ENCODE data around the gene DIS3.
"Not testable (repeated sequence)": the region's sequence is repeated elsewhere in the genome, so short reads cannot be mapped to it uniquely, and the experiment has no call there.

DIS3 gene

DNA sequence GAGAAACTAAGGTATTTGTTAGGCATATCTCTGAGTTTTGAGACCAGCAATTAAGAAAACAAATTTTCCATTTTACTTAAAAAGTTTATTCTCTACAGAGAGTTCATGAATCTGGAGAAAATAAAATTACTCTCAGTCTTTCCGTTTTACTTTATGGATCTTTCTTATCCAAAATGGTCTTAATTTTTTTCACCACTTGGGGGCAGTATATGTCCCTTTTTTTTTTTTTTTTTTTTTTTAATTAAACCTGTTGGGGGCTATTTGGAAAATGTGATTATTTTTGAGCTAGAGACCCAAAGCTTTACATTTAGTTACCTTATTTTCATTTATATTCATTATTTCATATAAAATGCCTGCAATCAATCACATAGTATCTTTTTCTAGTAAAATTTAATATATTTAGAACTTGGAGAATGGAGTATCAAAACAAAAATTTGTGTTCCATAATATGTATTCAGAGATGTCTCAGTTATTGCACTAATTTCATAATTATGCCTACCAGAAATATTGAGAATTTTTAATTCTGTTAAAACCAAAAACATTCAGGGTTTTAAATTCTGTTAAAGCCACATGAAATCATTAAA is 27.3 kb upstream of the DIS3 start:
- TF ChIP-seq, protein P1, sequence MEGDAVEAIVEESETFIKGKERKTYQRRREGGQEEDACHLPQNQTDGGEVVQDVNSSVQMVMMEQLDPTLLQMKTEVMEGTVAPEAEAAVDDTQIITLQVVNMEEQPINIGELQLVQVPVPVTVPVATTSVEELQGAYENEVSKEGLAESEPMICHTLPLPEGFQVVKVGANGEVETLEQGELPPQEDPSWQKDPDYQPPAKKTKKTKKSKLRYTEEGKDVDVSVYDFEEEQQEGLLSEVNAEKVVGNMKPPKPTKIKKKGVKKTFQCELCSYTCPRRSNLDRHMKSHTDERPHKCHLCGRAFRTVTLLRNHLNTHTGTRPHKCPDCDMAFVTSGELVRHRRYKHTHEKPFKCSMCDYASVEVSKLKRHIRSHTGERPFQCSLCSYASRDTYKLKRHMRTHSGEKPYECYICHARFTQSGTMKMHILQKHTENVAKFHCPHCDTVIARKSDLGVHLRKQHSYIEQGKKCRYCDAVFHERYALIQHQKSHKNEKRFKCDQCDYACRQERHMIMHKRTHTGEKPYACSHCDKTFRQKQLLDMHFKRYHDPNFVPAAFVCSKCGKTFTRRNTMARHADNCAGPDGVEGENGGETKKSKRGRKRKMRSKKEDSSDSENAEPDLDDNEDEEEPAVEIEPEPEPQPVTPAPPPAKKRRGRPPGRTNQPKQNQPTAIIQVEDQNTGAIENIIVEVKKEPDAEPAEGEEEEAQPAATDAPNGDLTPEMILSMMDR (IDR thresholded peaks at IDR 0.05; ENCODE audit: insufficient read depth, low read length, poor library complexity, severe bottlenecking), result no peak
- Histone ChIP-seq H3K36me3 (ENCODE audit: control insufficient read depth, insufficient read depth, low read length) (no peaks in the 10 kb centered on the region), H3K27me3 (replicated peaks; ENCODE audit: control insufficient read depth, insufficient read depth, low read length) (no peaks in the 10 kb centered on the region), H3K4me3 (replicated peaks; ENCODE audit: low read depth, low read length) (no peak overlapping the region)
- DNase-seq (ENCODE audit: extremely low read depth, insufficient read length), result no peak

DNA sequence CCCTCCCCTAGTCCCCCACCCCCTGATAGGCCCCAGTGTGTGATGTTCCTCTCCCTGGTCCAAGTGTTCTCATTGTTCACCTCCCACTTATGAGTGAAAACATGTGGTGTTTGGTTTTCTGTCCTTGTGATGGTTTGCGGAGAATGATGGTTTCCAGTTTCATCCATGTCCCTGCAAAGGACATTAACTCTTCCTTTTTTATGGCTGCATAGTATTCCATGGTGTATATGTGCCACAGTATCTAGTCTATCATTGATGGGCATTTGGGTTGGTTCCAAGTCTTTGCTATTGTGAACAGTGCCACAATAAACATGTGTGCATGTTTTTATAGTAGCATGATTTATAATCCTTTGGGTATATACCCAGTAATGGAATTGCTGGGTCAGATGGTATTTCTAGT is 24.8 kb upstream of the DIS3 start:
- not testable (repeated sequence) for H3K36me3 ChIP-seq (ENCODE audit: control insufficient read depth, insufficient read depth, low read length); DNase-seq (ENCODE audit: extremely low read depth, insufficient read length); H3K27me3 ChIP-seq (replicated peaks; ENCODE audit: control insufficient read depth, insufficient read depth, low read length); H3K4me3 ChIP-seq (replicated peaks; ENCODE audit: low read depth, low read length)

DNA sequence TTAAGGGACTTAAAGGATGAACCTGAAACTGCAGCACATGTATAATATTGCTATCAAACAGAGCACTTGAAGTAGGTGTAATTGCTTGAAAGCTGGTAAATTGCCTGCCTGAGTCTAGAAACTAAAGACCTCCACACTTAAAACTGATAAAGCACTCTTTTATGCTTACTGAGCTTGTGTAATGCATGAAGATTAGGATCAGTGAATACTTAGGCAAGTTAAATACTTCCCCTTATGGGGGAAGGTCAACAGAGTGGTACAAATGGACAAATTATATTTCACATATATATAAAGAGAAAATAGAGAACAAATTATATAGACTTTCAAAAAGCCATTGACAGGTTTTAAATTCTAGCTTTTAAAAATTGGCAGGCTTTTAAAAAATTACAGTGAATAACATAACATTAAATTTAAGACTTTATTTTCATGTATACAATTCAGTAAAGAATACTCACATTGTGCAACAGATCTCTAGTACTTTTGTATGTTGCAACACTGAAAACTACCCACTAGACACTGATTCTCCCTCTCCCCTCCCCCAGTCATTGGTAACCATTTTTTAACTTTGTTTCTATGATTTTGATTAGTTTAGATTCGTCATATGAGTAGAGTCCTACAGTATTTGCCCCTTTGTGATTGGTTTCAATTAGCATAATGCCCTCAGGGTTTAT is 24.1 kb upstream of the DIS3 start:
- no peak overlapping the region for H3K4me3 ChIP-seq (replicated peaks; ENCODE audit: low read depth, low read length)
- no peaks in the 10 kb centered on the region; the same call in 1 of the 2 replicates for H3K36me3 ChIP-seq (ENCODE audit: control insufficient read depth, insufficient read depth, low read length)
- H3K27me3 ChIP-seq (replicated peaks; ENCODE audit: control insufficient read depth, insufficient read depth, low read length), result no peaks in the 10 kb centered on the region
- TF ChIP-seq, protein P1 (IDR thresholded peaks at IDR 0.05; ENCODE audit: insufficient read depth, low read length, poor library complexity, severe bottlenecking), result no peak
- DNase-seq (ENCODE audit: extremely low read depth, insufficient read length), result no peak

DNA sequence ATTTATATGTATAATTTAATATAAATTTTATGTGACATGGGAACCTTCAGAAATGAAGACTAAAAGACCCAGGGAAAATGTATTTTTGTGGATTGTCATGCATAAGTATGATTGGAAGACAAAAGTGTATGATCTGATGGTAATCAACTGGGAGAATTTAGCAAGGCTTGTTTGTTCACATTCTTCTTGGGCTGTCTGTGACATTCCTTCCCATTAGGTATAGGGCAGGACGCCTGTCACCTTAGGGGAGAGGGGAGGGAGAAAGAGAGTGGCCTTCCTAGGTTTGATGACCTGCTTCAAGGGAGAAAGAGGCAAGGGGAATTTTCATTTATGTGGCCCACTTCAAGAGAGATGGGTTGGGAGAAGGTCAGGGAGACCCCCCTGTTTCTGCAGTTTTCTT is 22.6 kb upstream of the DIS3 start:
- H3K4me3 ChIP-seq (replicated peaks; ENCODE audit: low read depth, low read length), result no peak overlapping the region
- TF ChIP-seq, protein P1 (IDR thresholded peaks at IDR 0.05; ENCODE audit: insufficient read depth, low read length, poor library complexity, severe bottlenecking), result no peak
- no peak for DNase-seq (ENCODE audit: extremely low read depth, insufficient read length)
- H3K27me3 ChIP-seq (replicated peaks; ENCODE audit: control insufficient read depth, insufficient read depth, low read length), result no peaks in the 10 kb centered on the region
- no peaks in the 10 kb centered on the region; the same call in none of the 2 replicates for H3K36me3 ChIP-seq (ENCODE audit: control insufficient read depth, insufficient read depth, low read length)

DNA sequence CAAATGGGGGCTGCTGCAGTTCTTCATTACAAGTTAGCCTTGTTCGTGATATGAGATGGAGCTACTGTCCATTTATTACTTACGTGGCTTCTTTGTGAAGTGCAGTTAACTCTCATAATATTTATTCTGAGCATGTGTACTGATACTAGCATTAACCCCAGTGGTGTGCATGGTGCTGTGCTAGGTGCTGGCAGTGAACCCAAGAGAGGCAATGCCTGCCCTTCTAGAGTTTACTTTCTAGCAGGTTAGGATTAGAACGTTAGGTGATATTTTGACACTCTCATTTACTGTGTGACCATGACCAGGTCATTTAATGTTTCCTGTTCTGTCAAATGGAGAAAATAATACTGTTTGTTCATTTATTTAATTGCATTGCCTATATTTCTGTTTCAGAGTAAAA is 17.1 kb upstream of the DIS3 start:
- no peak overlapping the region for H3K4me3 ChIP-seq (replicated peaks; ENCODE audit: low read depth, low read length)
- TF ChIP-seq, protein P1 (IDR thresholded peaks at IDR 0.05; ENCODE audit: insufficient read depth, low read length, poor library complexity, severe bottlenecking), result no peak
- H3K36me3 ChIP-seq (ENCODE audit: control insufficient read depth, insufficient read depth, low read length), result no peaks in the 10 kb centered on the region; the same call in none of the 2 replicates
- DNase-seq (ENCODE audit: extremely low read depth, insufficient read length), result no peak
- H3K27me3 ChIP-seq (replicated peaks; ENCODE audit: control insufficient read depth, insufficient read depth, low read length), result no peaks in the 10 kb centered on the region

DNA sequence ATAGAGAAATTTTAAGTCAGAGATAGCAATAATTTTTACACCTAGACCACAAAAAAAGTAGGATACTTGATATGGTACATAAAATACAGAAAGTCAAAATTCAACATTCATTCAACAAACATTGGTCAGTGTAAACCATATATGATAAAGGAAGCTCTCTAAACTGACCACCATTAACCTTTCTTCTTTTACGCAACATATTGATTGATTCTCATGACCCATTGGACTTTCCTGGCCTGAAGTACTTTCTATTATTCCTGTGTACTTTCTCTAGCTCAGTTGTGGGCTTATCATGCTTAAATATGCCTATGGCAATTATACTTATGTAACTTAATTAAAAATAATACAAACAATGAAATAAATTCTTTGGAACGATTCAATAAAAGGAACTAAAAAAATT is 10.9 kb upstream of the DIS3 start:
- no peak for DNase-seq (ENCODE audit: extremely low read depth, insufficient read length)
- H3K36me3 ChIP-seq (ENCODE audit: control insufficient read depth, insufficient read depth, low read length), result peaks cover 2% of the 10 kb centered on the region; the same call in 1 of the 2 replicates
- TF ChIP-seq, protein P1 (IDR thresholded peaks at IDR 0.05; ENCODE audit: insufficient read depth, low read length, poor library complexity, severe bottlenecking), result no peak
- no peak overlapping the region for H3K4me3 ChIP-seq (replicated peaks; ENCODE audit: low read depth, low read length)
- no peaks in the 10 kb centered on the region for H3K27me3 ChIP-seq (replicated peaks; ENCODE audit: control insufficient read depth, insufficient read depth, low read length)
